Mesothelial cell of epicardium (in vitro differentiated cells): Measurements from ENCODE around the gene STPG1. TPM values are rescaled to one million over a fixed set of nuclear protein-coding genes. Genes with fewer than 3 reads are reported as not detected.
A peak's percentile ranks its signal among the peaks of the same experiment; 100 is the strongest.

ENCODE experiments used
- DNase-seq, 2 experiments: peaks; one replicate each; pipeline ENCODE4 v3.0.0; 2021; ENCODE audit warnings: low spot score in 2 of 2; ENCODE audit not compliant: unreplicated experiment in 2 of 2
- H3K27ac Mint-ChIP-seq: 2 replicates; pipeline ENCODE4 v1.8.0; 2021; ENCODE audit warnings: mixed read lengths
- H3K27me3 Mint-ChIP-seq: 2 replicates; pipeline ENCODE4 v1.8.0; 2021; ENCODE audit warnings: low read depth, mixed read lengths
- H3K36me3 Mint-ChIP-seq: 2 replicates; pipeline ENCODE4 v1.8.0; 2021; ENCODE audit warnings: mixed read lengths
- H3K4me1 Mint-ChIP-seq: 2 replicates; pipeline ENCODE4 v1.8.0; 2021; ENCODE audit warnings: mixed read lengths
- H3K4me3 Mint-ChIP-seq: 2 replicates; pipeline ENCODE4 v1.8.0; 2021; ENCODE audit warnings: mild to moderate bottlenecking, moderate library complexity, mixed read lengths
- H3K9me3 Mint-ChIP-seq: 2 replicates; pipeline ENCODE4 v1.8.0; 2021; ENCODE audit warnings: mixed read lengths
- CTCF ChIP-seq: fragments of 200-600 bp; sonication (generic); IDR thresholded peaks from one replicate; pipeline ENCODE4 v1.5.0; 2021; ENCODE audit warnings: antibody characterized with exemption; ENCODE audit not compliant: unreplicated experiment
- total RNA-seq: library from RNA; stranded (reverse); gene quantifications from 3 replicates; pipeline ENCODE4 v1.2.1, GENCODE V29; 2021

STPG1 gene
- total RNA-seq, 1 donor from 2014 or later = 8.8 TPM

- no peak overlapping the region for H3K4me3 Mint-ChIP-seq
- no peak for DNase-seq
- H3K27me3 Mint-ChIP-seq = peaks cover 17% of the 10 kb centered on the region
- H3K36me3 Mint-ChIP-seq = no peaks in the 10 kb centered on the region
- H3K4me1 Mint-ChIP-seq = peaks cover 55% of the 10 kb centered on the region
- no peak for TF ChIP-seq CTCF
- no peak overlapping the region for H3K27ac Mint-ChIP-seq
- H3K9me3 Mint-ChIP-seq = no peaks in the 10 kb centered on the region
These were observed 88.7 kb downstream of the STPG1 start for GRCh38 chr1:24324903-24325302.

- Mint-ChIP-seq H3K4me1 (peaks cover 56% of the 10 kb centered on the region), H3K36me3 (no peaks in the 10 kb centered on the region), H3K27ac (peak overlapping the region; percentile 96), H3K27me3 (peaks cover 19% of the 10 kb centered on the region), H3K9me3 (no peaks in the 10 kb centered on the region), H3K4me3 (no peak overlapping the region)
- no peak for TF ChIP-seq CTCF
- DNase-seq = no peak
These were observed 90.3 kb downstream of the STPG1 start for GRCh38 chr1:24323281-24323680.

- no peaks in the 10 kb centered on the region for H3K9me3 Mint-ChIP-seq
- no peak for TF ChIP-seq CTCF
- peak overlapping the region; percentile 96 for H3K27ac Mint-ChIP-seq
- no peak for DNase-seq
- H3K4me3 Mint-ChIP-seq = peak overlapping the region; percentile 66
- peaks cover 17% of the 10 kb centered on the region for H3K27me3 Mint-ChIP-seq
- H3K36me3 Mint-ChIP-seq = no peaks in the 10 kb centered on the region
- peaks cover 59% of the 10 kb centered on the region for H3K4me1 Mint-ChIP-seq
These were observed 91.0 kb downstream of the STPG1 start for GRCh38 chr1:24322470-24323177.

GRCh38 chr1:24321697-24322469 is 91.7 kb downstream of the STPG1 start:
- Mint-ChIP-seq H3K9me3 (no peaks in the 10 kb centered on the region), H3K36me3 (no peaks in the 10 kb centered on the region), H3K4me3 (peak overlapping the region; percentile 66), H3K4me1 (peaks cover 65% of the 10 kb centered on the region), H3K27me3 (peaks cover 14% of the 10 kb centered on the region), H3K27ac (peak overlapping the region; percentile 97)
- no peak for TF ChIP-seq CTCF
- DNase-seq = peak; percentile 59 to 75

- no peak for DNase-seq
- peak overlapping the region; percentile 97 for H3K27ac Mint-ChIP-seq
- H3K27me3 Mint-ChIP-seq = peaks cover 14% of the 10 kb centered on the region
These were observed 92.5 kb downstream of the STPG1 start for GRCh38 chr1:24321126-24321525.

More at GRCh38 chr1:24321126-24321525, 92.5 kb downstream of the STPG1 start:
- Mint-ChIP-seq H3K36me3 (no peaks in the 10 kb centered on the region), H3K4me1 (peaks cover 65% of the 10 kb centered on the region), H3K4me3 (peak overlapping the region; percentile 66), H3K9me3 (no peaks in the 10 kb centered on the region)
- no peak for TF ChIP-seq CTCF
